HEK293 (cell line): ENCODE data around the gene CLIC3.

Source experiments
- CTCF ChIA-PET: fragments of 350-600 bp; formaldehyde crosslinking; extraction: SDS; loops from one replicate; lab custom pipeline; 2021; ENCODE audit warnings: antibody characterized with exemption; lab: Yijun Ruan, JAX
- POLR2A ChIA-PET: fragments of 300-600 bp; formaldehyde crosslinking; extraction: SDS; loops from one replicate; lab custom pipeline; 2020; ENCODE audit warnings: antibody characterized with exemption, inconsistent platforms; lab: Yijun Ruan, JAX
- H3K27ac ChIP-seq: fragments of 200-500 bp; sonication (Bioruptor generic); 2 replicates; pipeline ENCODE4 v1.5.1; 2014; ENCODE audit warnings: low read depth, low read length, control low read depth, inconsistent platforms; ENCODE audit errors: extremely low read depth
- H3K36me3 ChIP-seq, 2 experiments: fragments of 200-500 bp in 1 of 2; sonication (Bioruptor generic) in 1 of 2; 1 replicate in 1 of 2; 2 replicates in 1 of 2; pipeline ENCODE4 v1.5.1; 2014 to 2017; ENCODE audit warnings: inconsistent platforms in 2 of 2, low read length in 2 of 2; ENCODE audit not compliant: control insufficient read depth in 2 of 2, insufficient read depth in 1 of 2
- H3K4me1 ChIP-seq: fragments of 200-500 bp; sonication (Bioruptor generic); 2 replicates; pipeline ENCODE4 v1.5.1; 2014; ENCODE audit warnings: mild to moderate bottlenecking, low read length, inconsistent platforms; ENCODE audit not compliant: control insufficient read depth, insufficient read depth
- H3K4me3 ChIP-seq: 2 replicates; pipeline ENCODE4 v1.5.1; 2011; ENCODE audit warnings: low read depth, mild to moderate bottlenecking, control low read depth, low read length, moderate library complexity
- H3K9me3 ChIP-seq: fragments of 200-500 bp; sonication (Bioruptor generic); 2 replicates; pipeline ENCODE4 v1.5.1; 2014; ENCODE audit warnings: low read depth, low read length, inconsistent platforms; ENCODE audit not compliant: control insufficient read depth, insufficient read depth
- KLF16 ChIP-seq: fragments of 450-650 bp; formaldehyde crosslinking; IDR thresholded peaks from 2 replicates; pipeline ENCODE4 v1.5.1; 2017; ENCODE audit warnings: missing biosample characterization, missing genetic modification characterization
- KLF7 ChIP-seq: fragments of 450-650 bp; formaldehyde crosslinking; IDR thresholded peaks from 2 replicates; pipeline ENCODE4 v1.5.1; 2016; ENCODE audit warnings: missing biosample characterization, missing genetic modification characterization, borderline replicate concordance
- PATZ1 ChIP-seq: fragments of 450-650 bp; formaldehyde crosslinking; IDR thresholded peaks from 2 replicates; pipeline ENCODE4 v1.5.1; 2016; ENCODE audit warnings: missing biosample characterization, missing genetic modification characterization
- REST ChIP-seq: fragments of 450-650 bp; formaldehyde crosslinking; IDR thresholded peaks from 2 replicates; pipeline ENCODE4 v1.5.1; 2016; ENCODE audit warnings: missing biosample characterization, missing genetic modification characterization
- SALL2 ChIP-seq: fragments of 450-650 bp; formaldehyde crosslinking; IDR thresholded peaks from 2 replicates; pipeline ENCODE4 v1.5.0; 2017; ENCODE audit warnings: missing biosample characterization, mild to moderate bottlenecking, missing genetic modification characterization, borderline replicate concordance
- ZNF121 ChIP-seq: fragments of 450-650 bp; formaldehyde crosslinking; IDR thresholded peaks from 2 replicates; pipeline ENCODE4 v1.5.1; 2016; ENCODE audit warnings: missing biosample characterization, missing genetic modification characterization
- ZNF133 ChIP-seq: fragments of 450-650 bp; formaldehyde crosslinking; IDR thresholded peaks from 2 replicates; pipeline ENCODE4 v1.5.1; 2016; ENCODE audit warnings: missing biosample characterization, missing genetic modification characterization
- ZNF155 ChIP-seq: fragments of 450-650 bp; formaldehyde crosslinking; IDR thresholded peaks from 2 replicates; pipeline ENCODE4 v1.5.1; 2016; ENCODE audit warnings: missing biosample characterization, missing genetic modification characterization
- ZNF18 ChIP-seq: fragments of 450-650 bp; formaldehyde crosslinking; IDR thresholded peaks from 2 replicates; pipeline ENCODE4 v1.5.1; 2016; ENCODE audit warnings: missing biosample characterization, missing genetic modification characterization
- ZNF266 ChIP-seq: fragments of 450-650 bp; formaldehyde crosslinking; IDR thresholded peaks from 2 replicates; pipeline ENCODE4 v1.5.1; 2016; ENCODE audit warnings: missing biosample characterization, missing genetic modification characterization, low read depth
- ZNF335 ChIP-seq: fragments of 450-650 bp; formaldehyde crosslinking; conservative IDR thresholded peaks from 2 replicates; pipeline ENCODE4 v1.5.1; 2016; ENCODE audit warnings: missing biosample characterization, missing genetic modification characterization
- ZNF48 ChIP-seq: fragments of 450-650 bp; formaldehyde crosslinking; IDR thresholded peaks from 2 replicates; pipeline ENCODE4 v1.5.1; 2016; ENCODE audit warnings: missing biosample characterization, missing genetic modification characterization
- ZNF549 ChIP-seq: fragments of 450-650 bp; IDR thresholded peaks from 2 replicates; pipeline ENCODE4 v1.5.1; 2018; ENCODE audit warnings: missing biosample characterization, missing genetic modification characterization, mild to moderate bottlenecking, inconsistent platforms, moderate library complexity
- ZNF571 ChIP-seq: fragments of 450-650 bp; formaldehyde crosslinking; IDR thresholded peaks from 2 replicates; pipeline ENCODE4 v1.5.0; 2017; ENCODE audit warnings: missing biosample characterization, missing genetic modification characterization
- ZNF596 ChIP-seq: fragments of 450-650 bp; IDR thresholded peaks from 2 replicates; pipeline ENCODE4 v1.5.0; 2018; ENCODE audit warnings: missing biosample characterization, mild to moderate bottlenecking, missing genetic modification characterization, moderate library complexity
- ZNF629 ChIP-seq: fragments of 450-650 bp; formaldehyde crosslinking; IDR thresholded peaks from 2 replicates; pipeline ENCODE4 v1.5.1; 2017; ENCODE audit warnings: missing biosample characterization, missing genetic modification characterization
- ZNF654 ChIP-seq: fragments of 450-650 bp; formaldehyde crosslinking; IDR thresholded peaks from 2 replicates; pipeline ENCODE4 v1.5.1; 2016; ENCODE audit warnings: low read depth, missing biosample characterization, missing genetic modification characterization
- ZNF658 ChIP-seq: fragments of 450-650 bp; formaldehyde crosslinking; IDR thresholded peaks from 2 replicates; pipeline ENCODE4; 2016; ENCODE audit warnings: missing biosample characterization, missing genetic modification characterization
- ZXDB ChIP-seq: fragments of 450-650 bp; formaldehyde crosslinking; IDR thresholded peaks from 2 replicates; pipeline ENCODE4 v1.5.1; 2016; ENCODE audit warnings: missing biosample characterization, missing genetic modification characterization

The CLIC3 gene

GRCh38 chr9:137007816-137008270, 11.5 kb upstream of the CLIC3 start:
- Histone ChIP-seq H3K9me3 (no peaks in the 10 kb centered on the region), H3K4me3 (no peak overlapping the region), H3K27ac (no peak overlapping the region), H3K4me1 (peaks cover 3% of the 10 kb centered on the region; the same call in 1 of the 2 replicates), H3K36me3 (peaks cover 0 to 17% of the 10 kb centered on the region in 2 experiments; a peak in 1 of 3 replicates)
- ChIA-PET POLR2A (interaction anchor here (1.3 kb wide), 1 partner anchor 16 kb away, joined by 3 read pairs; no protein-coding TSS in a partner anchor), CTCF (interaction anchor here (1.2 to 2.1 kb wide), 2 partner anchors 21 to 39 kb away, joined by 3 to 10 read pairs; no protein-coding TSS in a partner anchor)
- TF ChIP-seq ZNF654 (no peak), ZNF155 (tag by site-specific recombination) (no peak), ZNF629 (tag by site-specific recombination) (no peak), ZXDB (no peak), ZNF266 (tag by site-specific recombination) (no peak), ZNF121 (no peak), REST (no peak), PATZ1 (tag by site-specific recombination) (no peak), ZNF48 (tag by site-specific recombination) (no peak), ZNF596 (tag by site-specific recombination) (no peak), ZNF658 (no peak), ZNF335 (tag by site-specific recombination) (no peak), SALL2 (tag by site-specific recombination) (no peak), ZNF18 (tag by site-specific recombination) (no peak), ZNF133 (no peak), ZNF571 (tag by site-specific recombination) (no peak), KLF16 (tag by site-specific recombination) (no peak), KLF7 (tag by site-specific recombination) (no peak), ZNF549 (no peak)
